ENCODE results near the gene UNC119. TPM values are rescaled to one million over a fixed set of nuclear protein-coding genes. Genes with fewer than 3 reads are reported as not detected.

Gene UNC119
- total and polyA plus RNA-seq, 7 donors: 1.9 to 7.8 (median 2.6) TPM

DNA sequence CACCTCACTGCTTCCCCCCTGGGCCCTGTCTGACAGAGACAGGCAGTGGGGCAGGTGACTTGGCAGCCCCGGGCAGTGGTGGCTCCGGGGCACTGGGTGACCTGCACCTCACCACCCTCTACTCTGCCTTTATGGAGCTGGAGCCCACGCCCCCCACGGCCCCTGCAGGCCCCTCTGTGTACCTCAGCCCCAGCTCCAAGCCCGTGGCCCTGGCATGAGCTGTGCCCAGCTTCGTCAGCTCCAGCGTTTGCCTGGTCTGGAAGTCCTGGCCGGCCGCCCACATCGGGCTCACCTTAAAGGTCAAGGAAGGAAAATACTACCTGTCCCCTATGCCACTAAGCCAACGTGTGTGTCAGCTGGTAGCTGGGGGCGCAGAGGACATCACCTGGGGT lies 15.2 kb downstream of the UNC119 start:
- intact Hi-C loops (cut with DNase I): loop anchor here in 1 of 2 donors (5.0 kb wide), 1 partner anchor 45 kb away; no protein-coding TSS in a partner anchor
- Histone ChIP-seq H3K9me3 (no peaks in the 10 kb centered on the region), H3K36me3 (ENCODE audit: insufficient read depth in 1 of 2, low read depth in 1 of 2) (no peaks in the 10 kb centered on the region), H3K4me1 (no peaks in the 10 kb centered on the region), H3K27me3 (ENCODE audit: insufficient read depth in 3 of 3, low read length in 2 of 3) (no peaks in the 10 kb centered on the region), H3K4me3 (no peak overlapping the region), H3K27ac (no peak overlapping the region)
- 73 to 84% (median 75%) methylated on average over 11 to 12 of the region's 12 CpGs for WGBS, 3 donors
- ATAC-seq (no peak), DNase-seq (no peak)
- TF ChIP-seq CTCF (IDR thresholded peaks at IDR 0.05): no peak

DNA sequence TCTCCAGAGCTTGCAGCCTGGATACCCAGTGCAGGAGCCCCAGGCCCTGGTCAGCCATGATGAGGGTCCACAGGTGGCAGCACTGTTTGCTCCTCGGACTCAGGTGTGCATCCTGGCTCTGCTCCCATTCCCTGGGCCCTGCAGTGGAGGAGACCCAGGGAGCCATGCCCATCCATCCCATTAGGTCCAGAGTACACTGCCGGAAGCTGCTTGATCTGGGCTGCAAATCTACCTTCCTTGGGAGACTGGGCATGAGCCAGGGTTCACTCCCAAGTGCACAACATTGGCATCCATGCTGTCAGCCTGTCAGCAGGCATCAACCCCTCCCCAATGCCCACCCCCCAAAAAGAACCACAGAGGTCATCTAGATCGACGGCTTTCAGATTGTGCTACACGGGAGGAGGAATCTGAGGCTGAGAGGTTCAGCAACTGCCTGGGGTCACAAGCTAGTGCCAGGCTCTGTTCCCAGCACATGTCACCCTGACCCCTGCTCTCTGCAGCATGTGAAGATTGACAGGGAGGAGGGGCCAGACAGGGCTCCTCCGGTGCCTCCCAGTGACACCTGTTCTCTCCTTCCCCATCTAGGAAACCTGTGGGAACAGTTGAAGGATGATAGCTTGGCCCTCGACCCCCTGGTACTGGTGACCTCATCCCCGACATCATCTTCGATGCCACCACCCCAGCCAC lies 15.7 kb downstream of the UNC119 start:
- intact Hi-C loops (cut with DNase I): loop anchor here in 1 of 2 donors (5.0 kb wide), 1 partner anchor 44 kb away; no protein-coding TSS in a partner anchor
- WGBS, 3 donors: 58 to 64% (median 59%) methylated on average over 9 of the region's 9 CpGs
- DNase-seq (no peak), ATAC-seq (no peak)
- Histone ChIP-seq H3K9me3 (no peaks in the 10 kb centered on the region), H3K4me3 (no peak overlapping the region), H3K27me3 (ENCODE audit: insufficient read depth in 3 of 3, low read length in 2 of 3) (peaks cover 0 to 2% (median 0%) of the 10 kb centered on the region in 3 donors), H3K36me3 (ENCODE audit: insufficient read depth in 1 of 2, low read depth in 1 of 2) (no peaks in the 10 kb centered on the region), H3K27ac (no peak overlapping the region), H3K4me1 (no peaks in the 10 kb centered on the region)
- no peak for TF ChIP-seq CTCF (IDR thresholded peaks at IDR 0.05)

- no peak for DNase-seq
- Histone ChIP-seq H3K4me3 (no peak overlapping the region), H3K4me1 (no peaks in the 10 kb centered on the region), H3K27ac (no peak overlapping the region), H3K36me3 (ENCODE audit: insufficient read depth in 1 of 2, low read depth in 1 of 2) (no peaks in the 10 kb centered on the region), H3K27me3 (ENCODE audit: insufficient read depth in 3 of 3, low read length in 2 of 3) (peaks cover 0 to 12% (median 3%) of the 10 kb centered on the region in 3 donors), H3K9me3 (no peaks in the 10 kb centered on the region)
- intact Hi-C loops (cut with DNase I): loop anchor here in 1 of 2 donors (5.0 kb wide), 1 partner anchor 43 kb away; no protein-coding TSS in a partner anchor
- no peak for TF ChIP-seq CTCF (IDR thresholded peaks at IDR 0.05)
- no peak for ATAC-seq
- 71 to 74% (median 72%) methylated on average over 11 of the region's 11 CpGs for WGBS, 3 donors
Observed at GRCh38 chr17:28534740-28535375, 17.6 kb downstream of the UNC119 start.

DNA sequence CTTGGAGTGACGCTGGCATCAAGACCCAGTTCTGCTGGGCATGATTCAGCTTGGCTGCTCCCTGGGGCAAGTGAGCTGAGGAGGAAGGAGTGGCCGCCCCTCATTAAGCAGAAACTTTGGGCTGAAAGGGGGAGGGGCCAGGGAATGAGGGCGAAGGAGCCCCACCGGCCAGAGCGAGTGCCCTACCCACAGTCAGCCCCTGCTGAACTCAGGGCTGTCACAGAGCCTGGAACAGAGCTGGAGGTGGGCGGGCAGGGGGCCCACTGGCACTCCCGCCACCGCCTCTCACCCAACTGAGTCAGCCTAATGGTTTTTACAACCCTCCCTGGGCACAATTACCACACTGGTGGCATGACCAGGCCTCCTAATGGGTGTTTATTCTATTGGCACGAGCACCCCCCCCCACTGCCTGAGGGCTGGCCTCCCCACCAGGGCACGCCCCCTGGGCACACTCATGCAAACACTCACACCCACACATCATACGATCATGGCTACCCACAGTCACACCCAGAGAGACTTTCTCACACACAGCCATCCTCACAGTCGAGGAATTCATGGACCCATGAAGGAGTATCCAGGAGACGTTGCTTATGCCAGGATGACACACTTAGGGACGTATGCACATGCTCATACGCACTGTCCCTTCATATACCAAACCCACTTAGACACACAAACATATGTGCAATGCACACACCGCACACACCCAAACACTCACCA lies 19.2 kb downstream of the UNC119 start:
- no peak for TF ChIP-seq CTCF (IDR thresholded peaks at IDR 0.05)
- intact Hi-C loops (cut with DNase I): no loop called here
- ATAC-seq: no peak
- no peak overlapping the region for H3K4me3 ChIP-seq
- no peak for DNase-seq
- peaks cover 0 to 12% (median 3%) of the 10 kb centered on the region in 3 donors for H3K27me3 ChIP-seq (ENCODE audit: insufficient read depth in 3 of 3, low read length in 2 of 3)
- H3K27ac ChIP-seq: no peak overlapping the region
- no peaks in the 10 kb centered on the region for H3K4me1 ChIP-seq
- WGBS, 3 donors: 64 to 70% (median 68%) methylated on average over 15 to 16 of the region's 16 CpGs
- H3K9me3 ChIP-seq: no peaks in the 10 kb centered on the region
- H3K36me3 ChIP-seq (ENCODE audit: insufficient read depth in 1 of 2, low read depth in 1 of 2): no peaks in the 10 kb centered on the region

Measured in psoas muscle (tissue), 8 donors.